Ascending aorta (tissue), 2 donors: Measurements from ENCODE around the gene GABARAPL2. TPM values are rescaled to one million over a fixed set of nuclear protein-coding genes. Genes with fewer than 3 reads are reported as not detected.
A peak's percentile ranks its signal among the peaks of the same experiment; 100 is the strongest.

Experiments
- DNase-seq, 2 donors: peaks; one replicate each; pipeline ENCODE4 v3.0.0-alpha.2; 2019; ENCODE audit warnings: low spot score in 2 of 2
- H3K27ac ChIP-seq, 2 donors: fragments of 200-600 bp; sonication (generic); one replicate each; pipeline ENCODE4 v1.5.1; 2016 to 2017; ENCODE audit warnings: mild to moderate bottlenecking in 1 of 2
- H3K27me3 ChIP-seq: fragments of 200-600 bp; sonication (generic); one replicate; pipeline ENCODE4 v1.5.1; 2017
- H3K36me3 ChIP-seq, 2 donors: fragments of 200-600 bp; sonication (generic); one replicate each; pipeline ENCODE4 v1.5.1; 2016
- H3K4me1 ChIP-seq, 2 donors: fragments of 200-600 bp; sonication (generic); one replicate each; pipeline ENCODE4 v1.5.1; 2016 to 2017; ENCODE audit warnings: mild to moderate bottlenecking in 1 of 2
- H3K4me3 ChIP-seq, 2 donors: fragments of 200-600 bp; sonication (generic); one replicate each; pipeline ENCODE4 v1.5.1; 2016 to 2017; ENCODE audit warnings: mild to moderate bottlenecking in 1 of 2
- H3K9me3 ChIP-seq, 2 donors: fragments of 200-600 bp; sonication (generic); one replicate each; pipeline ENCODE4 v1.5.1; 2016
- CTCF ChIP-seq, 3 experiments: fragments of 200-600 bp in 2 of 3; fragments of 450-650 bp in 1 of 3; sonication (generic) in 2 of 3; IDR thresholded peaks; one replicate each; pipeline ENCODE4 v1.5.1; 2016 to 2019; ENCODE audit warnings: antibody characterized with exemption in 3 of 3, mild to moderate bottlenecking in 1 of 3, moderate library complexity in 1 of 3
- intact Hi-C: fragments of 100-400 bp; cut with DNase I; formaldehyde crosslinking; loops from one replicate; pipeline ENCODE4 v1.15.1; 2023
- total RNA-seq: library from RNA; depleted of rRNA; stranded (reverse); fragments of >200 nt; gene quantifications from one replicate; pipeline ENCODE4 v1.1.0, GENCODE V29; 2016

GABARAPL2 gene
- total RNA-seq, 1 donor from 2014 or later: 56.1 TPM

GRCh38 chr16:75529959-75530358 lies 36.2 kb upstream of the GABARAPL2 start:
- no peaks in the 10 kb centered on the region for H3K36me3 ChIP-seq
- H3K9me3 ChIP-seq: no peaks in the 10 kb centered on the region
- no peak overlapping the region for H3K4me3 ChIP-seq
- no peaks in the 10 kb centered on the region for H3K27me3 ChIP-seq
- no peak for DNase-seq
- no peaks in the 10 kb centered on the region for H3K4me1 ChIP-seq
- intact Hi-C loops: no loop called here
- TF ChIP-seq CTCF (IDR thresholded peaks at IDR 0.05): no peak
- H3K27ac ChIP-seq: no peak overlapping the region

- no peak overlapping the region for H3K27ac ChIP-seq
- no peaks in the 10 kb centered on the region for H3K9me3 ChIP-seq
- H3K36me3 ChIP-seq: no peaks in the 10 kb centered on the region
- no peak for TF ChIP-seq CTCF (IDR thresholded peaks at IDR 0.05)
- H3K4me3 ChIP-seq: no peak overlapping the region
- intact Hi-C loops: no loop called here
- DNase-seq: no peak
- no peaks in the 10 kb centered on the region for H3K4me1 ChIP-seq
- H3K27me3 ChIP-seq: no peaks in the 10 kb centered on the region
These were observed 33.9 kb upstream of the GABARAPL2 start for GRCh38 chr16:75532142-75532765.

GRCh38 chr16:75532791-75533190 lies 33.4 kb upstream of the GABARAPL2 start:
- Histone ChIP-seq H3K36me3 (no peaks in the 10 kb centered on the region), H3K27ac (no peak overlapping the region), H3K4me1 (no peaks in the 10 kb centered on the region), H3K9me3 (no peaks in the 10 kb centered on the region), H3K27me3 (no peaks in the 10 kb centered on the region), H3K4me3 (no peak overlapping the region)
- intact Hi-C loops: no loop called here
- TF ChIP-seq CTCF (IDR thresholded peaks at IDR 0.05): no peak
- DNase-seq: no peak

- no peaks in the 10 kb centered on the region for H3K9me3 ChIP-seq
- H3K36me3 ChIP-seq: no peaks in the 10 kb centered on the region
- intact Hi-C loops: no loop called here
- peak overlapping the region in 1 of 2 donors; percentile 33 for H3K4me3 ChIP-seq
- peaks cover 0 to 3% of the 10 kb centered on the region in 2 donors for H3K4me1 ChIP-seq
- no peak for TF ChIP-seq CTCF (IDR thresholded peaks at IDR 0.05)
- H3K27ac ChIP-seq: no peak overlapping the region
- DNase-seq: no peak
- H3K27me3 ChIP-seq: no peaks in the 10 kb centered on the region
These were observed 31.5 kb upstream of the GABARAPL2 start for GRCh38 chr16:75534560-75535205.

- intact Hi-C loops: no loop called here
- TF ChIP-seq CTCF (IDR thresholded peaks at IDR 0.05): no peak
- Histone ChIP-seq H3K4me3 (peak overlapping the region in 1 of 2 donors; percentile 33), H3K9me3 (no peaks in the 10 kb centered on the region), H3K27ac (no peak overlapping the region), H3K4me1 (peaks cover 0 to 3% of the 10 kb centered on the region in 2 donors), H3K36me3 (no peaks in the 10 kb centered on the region), H3K27me3 (no peaks in the 10 kb centered on the region)
- no peak for DNase-seq
These were observed 30.9 kb upstream of the GABARAPL2 start for GRCh38 chr16:75535211-75535843.
